CD14-positive monocyte (primary cell): ENCODE data around the gene GRID1. TPM values are rescaled to one million over a fixed set of nuclear protein-coding genes. Genes with fewer than 3 reads are reported as not detected.

Experiments used
- DNase-seq, 3 donors: peaks; one replicate each; pipeline ENCODE4 v3.0.0-alpha.2; 2011 to 2022
- H2AFZ ChIP-seq: 2 replicates; pipeline ENCODE4 v1.6.0; 2012; ENCODE audit warnings: mild to moderate bottlenecking, low read depth, low read length, inconsistent platforms; ENCODE audit not compliant: insufficient read depth, poor library complexity, severe bottlenecking
- H3K27ac ChIP-seq, 2 donors: 1 replicate in 1 of 2; 2 replicates in 1 of 2; pipeline ENCODE4 v1.5.1; 2012 to 2013; ENCODE audit warnings: low read length in 2 of 2, control low read depth in 1 of 2, inconsistent platforms in 1 of 2, low read depth in 1 of 2, mild to moderate bottlenecking in 1 of 2
- H3K27me3 ChIP-seq, 2 donors: one replicate each; pipeline versions ENCODE4 v1.6.0 to v1.6.1; 2011 to 2013; ENCODE audit warnings: low read length in 2 of 2; ENCODE audit not compliant: control insufficient read depth in 2 of 2, insufficient read depth in 2 of 2
- H3K36me3 ChIP-seq, 2 donors: replicated peaks in 1 of 2; 1 replicate in 1 of 2; 2 replicates in 1 of 2; pipeline versions ENCODE4 v1.5.1 to v1.6.1; 2012 to 2013; ENCODE audit warnings: low read length in 2 of 2, control low read depth in 1 of 2, inconsistent platforms in 1 of 2, mild to moderate bottlenecking in 1 of 2; ENCODE audit not compliant: insufficient read depth in 2 of 2, control insufficient read depth in 1 of 2
- H3K4me1 ChIP-seq, 2 donors: 1 replicate in 1 of 2; 2 replicates in 1 of 2; pipeline versions ENCODE4 v1.5.1 to v1.6.1; 2012 to 2013; ENCODE audit warnings: low read length in 2 of 2, control low read depth in 1 of 2, inconsistent platforms in 1 of 2, mild to moderate bottlenecking in 1 of 2, moderate library complexity in 1 of 2; ENCODE audit not compliant: insufficient read depth in 2 of 2, control insufficient read depth in 1 of 2
- H3K4me2 ChIP-seq: replicated peaks from 2 replicates; pipeline ENCODE3; 2012; ENCODE audit warnings: low read length, moderate library complexity, mild to moderate bottlenecking; ENCODE audit not compliant: poor library complexity, severe bottlenecking; ENCODE audit errors: extremely low read depth
- H3K4me3 ChIP-seq, 3 experiments: fragments of 200-600 bp in 1 of 3; sonication (generic) in 1 of 3; replicated peaks in 1 of 3; 1 replicate in 2 of 3; 2 replicates in 1 of 3; pipeline ENCODE4 v1.5.1; 2011 to 2013; ENCODE audit warnings: low read length in 3 of 3, mild to moderate bottlenecking in 3 of 3, control low read depth in 2 of 3, low read depth in 2 of 3, inconsistent platforms in 1 of 3, moderate library complexity in 1 of 3
- H3K79me2 ChIP-seq: 2 replicates; pipeline ENCODE4 v1.6.0; 2012; ENCODE audit warnings: mild to moderate bottlenecking, control low read depth, inconsistent platforms, low read length, moderate library complexity; ENCODE audit not compliant: insufficient read depth
- H3K9ac ChIP-seq: 2 replicates; pipeline ENCODE4 v1.6.0; 2017; ENCODE audit warnings: low read length, mild to moderate bottlenecking; ENCODE audit not compliant: insufficient read depth, poor library complexity, severe bottlenecking
- H3K9me3 ChIP-seq, 2 donors: replicated peaks in 1 of 2; 1 replicate in 1 of 2; 2 replicates in 1 of 2; pipeline versions ENCODE4 v1.5.1 to v1.6.1; 2012 to 2013; ENCODE audit warnings: low read length in 2 of 2, control low read depth in 1 of 2; ENCODE audit not compliant: control insufficient read depth in 1 of 2, insufficient read depth in 1 of 2
- H4K20me1 ChIP-seq: 2 replicates; pipeline ENCODE4 v1.6.0; 2012; ENCODE audit warnings: mild to moderate bottlenecking, low read length, control low read depth, moderate library complexity; ENCODE audit not compliant: insufficient read depth
- H3K27ac Mint-ChIP-seq, 7 donors: one replicate each; pipeline ENCODE4 v1.8.0; 2020; ENCODE audit warnings: mild to moderate bottlenecking in 7 of 7, mixed read lengths in 7 of 7, moderate library complexity in 6 of 7, inconsistent platforms in 2 of 7
- H3K27me3 Mint-ChIP-seq, 3 donors: one replicate each; pipeline ENCODE4 v1.8.0; 2021 to 2022; ENCODE audit warnings: low read depth in 3 of 3, mild to moderate bottlenecking in 3 of 3, mixed read lengths in 3 of 3, moderate library complexity in 3 of 3, inconsistent platforms in 1 of 3
- H3K36me3 Mint-ChIP-seq, 2 donors: one replicate each; pipeline ENCODE4 v1.8.0; 2020; ENCODE audit warnings: mixed read lengths in 2 of 2, inconsistent platforms in 1 of 2, mild to moderate bottlenecking in 1 of 2
- H3K4me1 Mint-ChIP-seq: one replicate; pipeline ENCODE4 v1.8.0; 2020; ENCODE audit warnings: mild to moderate bottlenecking, mixed read lengths
- H3K4me3 Mint-ChIP-seq, 2 donors: one replicate each; pipeline ENCODE4 v1.8.0; 2020; ENCODE audit warnings: mild to moderate bottlenecking in 2 of 2, mixed read lengths in 2 of 2, moderate library complexity in 1 of 2
- H3K9me3 Mint-ChIP-seq, 7 donors: one replicate each; pipeline ENCODE4 v1.8.0; 2020 to 2022; ENCODE audit warnings: mixed read lengths in 7 of 7, mild to moderate bottlenecking in 6 of 7, moderate library complexity in 6 of 7, inconsistent platforms in 2 of 7
- CTCF ChIP-seq: fragments of 200-600 bp; IDR thresholded peaks from one replicate; pipeline ENCODE4 v1.8.0; 2022; ENCODE audit warnings: antibody characterized with exemption, mild to moderate bottlenecking
- whole genome bisulfite sequencing: methylation state at CpG from one replicate; pipeline ENCODE4 v1.1.5; 2013; ENCODE audit warnings: missing lambda C conversion rate; ENCODE audit not compliant: insufficient coverage; 5-methylcytosine and 5-hydroxymethylcytosine counted together
- intact Hi-C, 2 donors: fragments of 100-400 bp; cut with micrococcal nuclease; formaldehyde crosslinking; loops; one replicate each; pipeline versions ENCODE4 v1.15.0 to v1.15.1; 2023
- polyA plus RNA-seq, 3 donors: library from polyadenylated mRNA; depleted of rRNA in 1 of 3; unstranded in 2 of 3; stranded (reverse) in 1 of 3; fragments of 300-500 nt in 2 of 3; fragments of >200 nt in 1 of 3; fragmentation: Illumina TruSeq in 2 of 3; gene quantifications; 1 replicate in 2 of 3; 2 replicates in 1 of 3; pipeline ENCODE4 v1.2.3, GENCODE V29; 2012 to 2021

GRID1 gene
- polyA plus RNA-seq, 3 donors, result not detected

- Histone ChIP-seq H3K9ac (no peak overlapping the region), H3K36me3 (no peaks in the 10 kb centered on the region), H3K27me3 (no peaks in the 10 kb centered on the region), H3K79me2 (no peaks in the 10 kb centered on the region), H2AFZ (no peak overlapping the region), H3K4me2 (no peak overlapping the region), H3K9me3 (peaks cover 0 to 12% of the 10 kb centered on the region in 2 donors), H3K4me3 (no peak overlapping the region), H4K20me1 (no peaks in the 10 kb centered on the region), H3K27ac (no peak overlapping the region), H3K4me1 (no peaks in the 10 kb centered on the region)
- Mint-ChIP-seq H3K36me3 (no peaks in the 10 kb centered on the region), H3K4me3 (no peak overlapping the region), H3K27me3 (peaks cover 0 to 2% (median 0%) of the 10 kb centered on the region in 3 donors), H3K27ac (no peak overlapping the region), H3K4me1 (no peaks in the 10 kb centered on the region), H3K9me3 (peaks cover 3 to 11% (median 8%) of the 10 kb centered on the region in 7 donors)
- DNase-seq, result no peak
- intact Hi-C loops, result no loop called here
- TF ChIP-seq CTCF, result no peak
- 100% methylated on average over 2 of the region's 2 CpGs for WGBS
These were observed 715.1 kb downstream of the GRID1 start for GRCh38 chr10:85651497-85651882.

GRCh38 chr10:85650791-85651496 is 715.7 kb downstream of the GRID1 start:
- Histone ChIP-seq H3K79me2 (no peaks in the 10 kb centered on the region), H3K4me1 (no peaks in the 10 kb centered on the region), H3K9ac (no peak overlapping the region), H3K36me3 (no peaks in the 10 kb centered on the region), H3K9me3 (peaks cover 4 to 16% of the 10 kb centered on the region in 2 donors), H3K4me2 (no peak overlapping the region), H2AFZ (no peak overlapping the region), H3K27ac (no peak overlapping the region), H4K20me1 (no peaks in the 10 kb centered on the region), H3K4me3 (no peak overlapping the region), H3K27me3 (no peaks in the 10 kb centered on the region)
- intact Hi-C loops, result no loop called here
- TF ChIP-seq CTCF, result no peak
- WGBS, result no CpG with 5 or more reads among the region's 1 CpG
- H3K9me3 Mint-ChIP-seq, result peaks cover 3 to 11% (median 8%) of the 10 kb centered on the region in 7 donors
- H3K27ac Mint-ChIP-seq, result no peak overlapping the region
- H3K4me1 Mint-ChIP-seq, result no peaks in the 10 kb centered on the region
- H3K27me3 Mint-ChIP-seq, result peaks cover 0 to 2% (median 0%) of the 10 kb centered on the region in 3 donors
- no peak overlapping the region for H3K4me3 Mint-ChIP-seq
- no peaks in the 10 kb centered on the region for H3K36me3 Mint-ChIP-seq
- no peak for DNase-seq
